Progenitor cell of endocrine pancreas (in vitro differentiated cells): Measurements from ENCODE around the gene MAP3K4. TPM values are rescaled to one million over a fixed set of nuclear protein-coding genes. Genes with fewer than 3 reads are reported as not detected.

ENCODE experiments used
- DNase-seq: peaks from one replicate; pipeline ENCODE4 v3.0.0; 2021; ENCODE audit warnings: low spot score; ENCODE audit not compliant: unreplicated experiment
- H3K27ac Mint-ChIP-seq: 2 replicates; pipeline ENCODE4 v1.8.0; 2021; ENCODE audit warnings: mild to moderate bottlenecking, moderate library complexity, mixed read lengths
- H3K27me3 Mint-ChIP-seq: 2 replicates; pipeline ENCODE4 v1.8.0; 2021; ENCODE audit warnings: mixed read lengths
- H3K36me3 Mint-ChIP-seq: 2 replicates; pipeline ENCODE4 v1.8.0; 2022; ENCODE audit warnings: mixed read lengths; ENCODE audit not compliant: insufficient read depth
- H3K4me1 Mint-ChIP-seq: 2 replicates; pipeline ENCODE4 v1.8.0; 2021; ENCODE audit warnings: low read depth, mixed read lengths
- H3K4me3 Mint-ChIP-seq: 2 replicates; pipeline ENCODE4 v1.8.0; 2021; ENCODE audit warnings: low read depth, mild to moderate bottlenecking, moderate library complexity, mixed read lengths
- H3K9me3 Mint-ChIP-seq: 2 replicates; pipeline ENCODE4 v1.8.0; 2021; ENCODE audit warnings: low read depth, mixed read lengths
- total RNA-seq: library from RNA; stranded (reverse); gene quantifications from 2 replicates; pipeline ENCODE4 v1.2.1, GENCODE V29; 2021
- TF ChIP-seq, protein P1 (sequence below): fragments of 200-600 bp; sonication (generic); IDR thresholded peaks from one replicate; pipeline ENCODE4 v1.5.0; 2021; ENCODE audit warnings: antibody characterized with exemption, mild to moderate bottlenecking; ENCODE audit not compliant: unreplicated experiment

The MAP3K4 gene
- total RNA-seq, 1 donor from 2014 or later = 68.1 TPM

DNA sequence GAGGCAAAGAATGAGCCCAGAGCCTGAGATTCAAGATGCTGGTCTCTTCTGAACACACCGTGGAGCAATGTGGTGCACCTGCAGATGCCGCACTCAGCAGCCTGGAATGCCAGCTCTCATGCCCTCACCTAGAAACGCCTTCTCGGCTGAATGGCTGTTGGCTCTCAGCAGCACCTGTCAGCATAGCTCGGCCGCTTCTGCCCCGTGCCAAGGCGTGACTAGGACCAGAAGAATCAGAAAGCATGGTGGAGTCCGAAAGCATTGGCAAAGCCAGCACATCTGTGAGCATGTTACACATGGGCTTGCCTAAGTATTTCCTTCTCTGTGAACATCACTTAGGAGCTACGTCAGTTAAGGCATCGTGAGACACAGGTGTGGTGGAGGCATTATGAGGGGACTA is 140.8 kb downstream of the MAP3K4 start:
- H3K9me3 Mint-ChIP-seq = peaks cover 15% of the 10 kb centered on the region
- TF ChIP-seq, protein P1, sequence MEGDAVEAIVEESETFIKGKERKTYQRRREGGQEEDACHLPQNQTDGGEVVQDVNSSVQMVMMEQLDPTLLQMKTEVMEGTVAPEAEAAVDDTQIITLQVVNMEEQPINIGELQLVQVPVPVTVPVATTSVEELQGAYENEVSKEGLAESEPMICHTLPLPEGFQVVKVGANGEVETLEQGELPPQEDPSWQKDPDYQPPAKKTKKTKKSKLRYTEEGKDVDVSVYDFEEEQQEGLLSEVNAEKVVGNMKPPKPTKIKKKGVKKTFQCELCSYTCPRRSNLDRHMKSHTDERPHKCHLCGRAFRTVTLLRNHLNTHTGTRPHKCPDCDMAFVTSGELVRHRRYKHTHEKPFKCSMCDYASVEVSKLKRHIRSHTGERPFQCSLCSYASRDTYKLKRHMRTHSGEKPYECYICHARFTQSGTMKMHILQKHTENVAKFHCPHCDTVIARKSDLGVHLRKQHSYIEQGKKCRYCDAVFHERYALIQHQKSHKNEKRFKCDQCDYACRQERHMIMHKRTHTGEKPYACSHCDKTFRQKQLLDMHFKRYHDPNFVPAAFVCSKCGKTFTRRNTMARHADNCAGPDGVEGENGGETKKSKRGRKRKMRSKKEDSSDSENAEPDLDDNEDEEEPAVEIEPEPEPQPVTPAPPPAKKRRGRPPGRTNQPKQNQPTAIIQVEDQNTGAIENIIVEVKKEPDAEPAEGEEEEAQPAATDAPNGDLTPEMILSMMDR = no peak

DNA sequence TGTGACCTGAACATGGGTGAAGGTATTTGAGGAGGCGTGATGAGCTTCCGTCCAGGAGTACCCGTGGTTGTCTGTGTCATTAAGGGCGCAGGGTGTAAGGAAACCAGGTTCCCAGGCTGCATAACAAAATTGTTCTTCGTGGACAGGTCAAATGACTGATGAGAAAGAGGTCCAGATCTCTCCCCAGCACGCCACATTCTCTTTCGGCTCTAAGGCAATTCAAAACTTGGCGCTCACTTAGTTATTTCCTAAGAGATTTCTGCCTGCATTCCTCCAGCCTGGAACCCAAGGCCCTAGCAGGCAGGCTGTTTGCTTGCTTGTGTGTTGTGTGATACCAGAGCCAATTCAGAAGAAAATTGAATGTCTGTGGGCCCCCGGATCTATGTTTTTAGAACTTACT is 142.4 kb downstream of the MAP3K4 start:
- H3K27me3 Mint-ChIP-seq = no peaks in the 10 kb centered on the region
- TF ChIP-seq, protein P1 = no peak
- peaks cover 11% of the 10 kb centered on the region for H3K9me3 Mint-ChIP-seq
- no peaks in the 10 kb centered on the region for H3K4me1 Mint-ChIP-seq
- H3K36me3 Mint-ChIP-seq = peaks cover 50% of the 10 kb centered on the region
- no peak for DNase-seq
- H3K27ac Mint-ChIP-seq = peak overlapping the region; percentile 11
- no peak overlapping the region for H3K4me3 Mint-ChIP-seq

More for the DNA sequence above, 140.8 kb downstream of the MAP3K4 start:
- no peaks in the 10 kb centered on the region for H3K27me3 Mint-ChIP-seq
- DNase-seq = no peak
- no peak overlapping the region for H3K27ac Mint-ChIP-seq
- H3K4me3 Mint-ChIP-seq = no peak overlapping the region
- no peaks in the 10 kb centered on the region for H3K4me1 Mint-ChIP-seq
- peaks cover 65% of the 10 kb centered on the region for H3K36me3 Mint-ChIP-seq

DNA sequence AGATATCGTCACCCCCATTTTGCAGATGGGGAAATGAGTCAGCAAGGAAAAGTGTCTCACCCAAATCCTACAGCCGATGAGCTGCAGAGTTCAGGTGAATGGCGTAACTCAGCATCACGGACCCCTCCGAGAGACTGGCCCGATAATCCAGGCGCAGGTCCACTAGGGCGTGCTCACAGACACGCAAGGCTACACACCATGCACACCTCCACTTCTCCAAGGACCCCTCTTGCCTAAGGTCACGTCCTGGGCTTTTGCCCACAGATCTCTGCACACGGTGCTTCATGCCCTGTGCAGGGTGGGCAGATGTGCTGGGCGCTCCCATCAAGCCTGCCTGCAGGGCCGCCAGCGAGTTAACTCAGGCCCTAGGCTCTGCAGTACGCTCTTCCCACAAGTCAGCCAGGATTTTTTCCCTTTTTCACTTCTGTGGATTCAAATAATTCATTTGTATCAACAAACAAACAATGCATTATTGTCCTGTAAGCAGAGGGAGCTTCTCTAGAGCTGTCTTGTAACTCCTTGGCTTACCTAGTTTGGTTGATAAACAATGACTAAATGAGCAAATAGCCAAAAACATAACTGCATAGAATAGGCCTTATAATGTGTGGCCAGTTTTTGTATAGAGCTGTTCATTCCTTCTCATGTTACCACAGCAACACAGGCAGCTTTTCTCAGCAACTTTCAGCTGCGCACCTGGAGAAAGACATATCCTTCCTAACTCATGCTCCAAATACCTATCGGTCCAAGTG is 143.2 kb downstream of the MAP3K4 start:
- Mint-ChIP-seq H3K36me3 (peaks cover 44% of the 10 kb centered on the region), H3K9me3 (peaks cover 4% of the 10 kb centered on the region), H3K4me3 (no peak overlapping the region), H3K4me1 (no peaks in the 10 kb centered on the region), H3K27me3 (no peaks in the 10 kb centered on the region), H3K27ac (no peak overlapping the region)
- TF ChIP-seq, protein P1 = no peak
- DNase-seq = no peak

DNA sequence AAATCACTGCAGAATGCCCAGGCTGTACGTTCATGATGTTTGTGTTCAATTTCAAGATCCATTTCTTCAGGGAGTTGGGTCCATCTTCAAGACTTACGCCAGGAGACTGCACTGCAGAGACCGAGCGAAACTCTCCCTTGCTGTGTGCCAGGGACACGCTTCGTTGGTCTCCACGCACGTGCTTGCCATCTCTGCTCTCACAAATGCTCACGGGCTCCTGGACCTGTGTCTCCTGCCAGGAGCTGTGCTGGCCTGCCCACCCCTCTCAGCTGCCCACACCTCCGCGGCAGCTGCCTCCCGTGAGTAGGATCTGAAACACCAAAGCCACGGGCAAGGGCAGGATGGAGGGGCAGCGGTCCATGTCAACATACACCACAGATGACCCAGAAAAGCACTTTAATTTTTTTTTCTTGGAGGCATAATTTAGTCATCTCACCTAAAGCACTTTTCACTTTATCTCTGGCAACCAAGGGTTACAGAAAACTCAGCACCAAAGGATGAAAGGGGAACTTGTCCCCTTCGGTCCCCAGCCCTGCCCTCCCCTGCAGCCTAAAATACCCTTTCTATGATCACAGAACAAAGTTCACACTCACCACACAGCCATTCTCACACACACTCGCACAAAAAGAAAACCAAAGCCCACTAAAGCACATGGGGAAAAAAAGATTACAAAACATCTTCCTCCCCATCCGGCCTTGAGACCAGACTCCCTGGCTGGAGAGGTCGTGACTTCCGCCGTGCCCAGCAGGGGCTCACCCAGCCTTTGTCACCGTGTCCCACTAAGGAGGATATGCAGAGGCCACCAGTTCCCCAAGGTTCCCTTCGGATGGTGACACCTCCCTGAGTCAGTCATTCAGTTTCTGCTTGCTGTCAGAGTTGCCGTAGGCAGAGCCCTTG is 144.4 kb downstream of the MAP3K4 start:
- no peaks in the 10 kb centered on the region for H3K9me3 Mint-ChIP-seq
- H3K4me1 Mint-ChIP-seq = no peaks in the 10 kb centered on the region
- no peak for DNase-seq
- H3K36me3 Mint-ChIP-seq = peaks cover 32% of the 10 kb centered on the region
- no peak overlapping the region for H3K27ac Mint-ChIP-seq
- no peak overlapping the region for H3K4me3 Mint-ChIP-seq
- H3K27me3 Mint-ChIP-seq = no peaks in the 10 kb centered on the region
- TF ChIP-seq, protein P1 = no peak

DNA sequence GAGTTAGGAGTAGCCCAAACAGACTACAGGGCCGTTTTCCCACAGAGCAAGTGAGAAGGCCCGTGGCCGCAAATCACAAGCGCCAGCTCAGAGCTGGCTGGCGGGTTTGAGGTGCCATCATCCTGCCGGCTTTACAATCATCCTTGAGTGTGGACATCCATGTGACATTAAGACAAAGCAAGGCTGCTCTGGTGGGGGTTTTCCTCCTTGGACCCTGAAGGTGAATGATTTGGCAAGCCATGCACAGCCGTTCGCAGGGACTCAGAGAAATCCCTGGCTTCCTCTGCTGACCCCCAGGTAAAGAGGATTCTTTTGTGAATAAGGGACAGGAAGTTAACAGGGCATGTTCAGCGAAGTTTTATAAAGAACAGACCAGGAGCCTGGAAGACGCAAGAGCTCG is 145.1 kb downstream of the MAP3K4 start:
- Mint-ChIP-seq H3K4me1 (no peaks in the 10 kb centered on the region), H3K36me3 (peaks cover 32% of the 10 kb centered on the region), H3K9me3 (no peaks in the 10 kb centered on the region), H3K4me3 (no peak overlapping the region), H3K27ac (no peak overlapping the region), H3K27me3 (no peaks in the 10 kb centered on the region)
- TF ChIP-seq, protein P1 = no peak
- no peak for DNase-seq
